Glutamatergic neuron (in vitro differentiated cells): ENCODE results near the gene BMP7. TPM values are rescaled to one million over a fixed set of nuclear protein-coding genes. Genes with fewer than 3 reads are reported as not detected.

ENCODE experiments used
- DNase-seq: peaks from one replicate; pipeline ENCODE4 v3.0.0; 2022
- H3K27ac Mint-ChIP-seq: one replicate; pipeline ENCODE4 v1.8.0; 2020; ENCODE audit warnings: mild to moderate bottlenecking, mixed read lengths, inconsistent platforms; ENCODE audit not compliant: unreplicated experiment
- H3K27me3 Mint-ChIP-seq: one replicate; pipeline ENCODE4 v1.8.0; 2020; ENCODE audit warnings: mild to moderate bottlenecking, moderate library complexity, mixed read lengths, inconsistent platforms; ENCODE audit not compliant: unreplicated experiment
- H3K36me3 Mint-ChIP-seq: one replicate; pipeline ENCODE4 v1.8.0; 2020; ENCODE audit warnings: mild to moderate bottlenecking, mixed read lengths, inconsistent platforms; ENCODE audit not compliant: unreplicated experiment
- H3K4me1 Mint-ChIP-seq: one replicate; pipeline ENCODE4 v1.8.0; 2020; ENCODE audit warnings: mild to moderate bottlenecking, low read depth, mixed read lengths, inconsistent platforms; ENCODE audit not compliant: unreplicated experiment
- H3K4me3 Mint-ChIP-seq: one replicate; pipeline ENCODE4 v1.8.0; 2020; ENCODE audit warnings: mild to moderate bottlenecking, mixed read lengths, inconsistent platforms; ENCODE audit not compliant: unreplicated experiment
- H3K9me3 Mint-ChIP-seq: one replicate; pipeline ENCODE4 v1.8.0; 2020; ENCODE audit warnings: mild to moderate bottlenecking, moderate library complexity, mixed read lengths, inconsistent platforms; ENCODE audit not compliant: unreplicated experiment
- total RNA-seq: library from RNA; stranded (reverse); fragmentation: NEBNext Ultra II Directional; extraction: Animal tissue kit (Norgen Biotek cat#: 25700); gene quantifications from one replicate; pipeline ENCODE4 v1.2.1, GENCODE V29; 2021; ENCODE audit not compliant: unreplicated experiment
- TF ChIP-seq, protein P1 (sequence below): fragments of 200-600 bp; sonication (generic); IDR thresholded peaks from one replicate; pipeline ENCODE4 v1.5.0; 2021; ENCODE audit not compliant: partially characterized antibody, unreplicated experiment

Gene BMP7
- total RNA-seq, 1 donor from 2014 or later = 8.7 TPM

GRCh38 chr20:57167971-57168701 lies 98.3 kb downstream of the BMP7 start:
- peak; percentile 35 for DNase-seq
- Mint-ChIP-seq H3K4me3 (no peak overlapping the region), H3K9me3 (peaks cover 11% of the 10 kb centered on the region), H3K36me3 (peaks cover 12% of the 10 kb centered on the region), H3K4me1 (peaks cover 6% of the 10 kb centered on the region), H3K27ac (no peak overlapping the region), H3K27me3 (peaks cover 5% of the 10 kb centered on the region)
- TF ChIP-seq, protein P1, sequence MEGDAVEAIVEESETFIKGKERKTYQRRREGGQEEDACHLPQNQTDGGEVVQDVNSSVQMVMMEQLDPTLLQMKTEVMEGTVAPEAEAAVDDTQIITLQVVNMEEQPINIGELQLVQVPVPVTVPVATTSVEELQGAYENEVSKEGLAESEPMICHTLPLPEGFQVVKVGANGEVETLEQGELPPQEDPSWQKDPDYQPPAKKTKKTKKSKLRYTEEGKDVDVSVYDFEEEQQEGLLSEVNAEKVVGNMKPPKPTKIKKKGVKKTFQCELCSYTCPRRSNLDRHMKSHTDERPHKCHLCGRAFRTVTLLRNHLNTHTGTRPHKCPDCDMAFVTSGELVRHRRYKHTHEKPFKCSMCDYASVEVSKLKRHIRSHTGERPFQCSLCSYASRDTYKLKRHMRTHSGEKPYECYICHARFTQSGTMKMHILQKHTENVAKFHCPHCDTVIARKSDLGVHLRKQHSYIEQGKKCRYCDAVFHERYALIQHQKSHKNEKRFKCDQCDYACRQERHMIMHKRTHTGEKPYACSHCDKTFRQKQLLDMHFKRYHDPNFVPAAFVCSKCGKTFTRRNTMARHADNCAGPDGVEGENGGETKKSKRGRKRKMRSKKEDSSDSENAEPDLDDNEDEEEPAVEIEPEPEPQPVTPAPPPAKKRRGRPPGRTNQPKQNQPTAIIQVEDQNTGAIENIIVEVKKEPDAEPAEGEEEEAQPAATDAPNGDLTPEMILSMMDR = no peak

DNA sequence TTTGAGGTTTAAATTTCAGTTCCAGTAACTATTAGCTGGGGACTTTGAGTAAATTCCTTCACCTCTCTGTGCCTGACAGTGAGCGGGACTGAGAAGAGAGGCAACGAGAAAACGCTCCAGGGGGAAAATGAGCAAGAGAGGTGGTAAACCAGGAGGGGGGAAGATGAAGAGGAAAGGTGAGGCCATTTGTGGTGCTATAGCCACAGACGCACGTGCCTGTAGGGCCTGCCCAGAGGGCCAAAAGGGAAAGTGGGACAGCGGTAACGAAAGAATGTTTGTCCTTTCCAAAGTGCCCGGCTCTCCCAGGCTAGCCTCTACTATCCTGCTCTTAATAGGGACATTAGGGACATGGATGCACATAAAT lies 99.2 kb downstream of the BMP7 start:
- TF ChIP-seq, protein P1 = no peak
- no peak for DNase-seq
- Mint-ChIP-seq H3K4me3 (no peak overlapping the region), H3K36me3 (peaks cover 12% of the 10 kb centered on the region), H3K4me1 (peaks cover 6% of the 10 kb centered on the region), H3K27ac (no peak overlapping the region), H3K27me3 (peaks cover 2% of the 10 kb centered on the region), H3K9me3 (peaks cover 11% of the 10 kb centered on the region)

DNA sequence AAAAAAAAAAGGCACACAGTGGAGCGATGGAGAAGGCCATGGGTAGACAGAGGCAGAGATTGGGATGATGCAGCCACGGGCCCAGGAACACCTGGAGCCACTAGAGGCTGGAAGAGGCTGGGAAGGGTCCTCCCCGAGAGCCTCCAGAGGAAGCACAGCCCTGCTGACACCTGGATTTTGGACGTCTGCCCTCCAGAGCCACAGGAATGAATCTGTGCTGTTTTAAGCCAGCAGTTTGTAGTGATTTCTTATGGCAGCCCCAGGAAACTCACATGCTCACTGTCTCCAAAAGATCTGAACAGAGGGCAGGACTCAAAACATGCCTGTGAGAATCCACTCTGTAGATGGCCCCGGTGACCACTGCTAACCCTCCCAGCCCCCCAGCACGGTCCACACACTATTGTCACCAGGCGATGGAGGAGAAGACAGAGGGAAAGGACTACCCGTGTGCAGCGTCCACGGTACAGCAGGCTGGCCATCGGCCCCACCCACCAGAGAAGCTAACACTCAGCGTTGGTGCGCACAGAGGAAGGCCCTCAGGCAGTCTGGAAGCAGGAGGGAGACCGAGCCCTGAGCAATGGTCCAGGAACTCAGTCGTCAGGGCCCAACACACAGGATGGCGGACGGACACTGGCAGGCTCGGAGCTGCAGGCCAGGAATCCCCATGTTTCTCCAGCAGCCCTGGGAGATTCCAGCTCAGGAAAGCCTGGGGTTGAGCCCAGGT lies 99.7 kb downstream of the BMP7 start:
- H3K36me3 Mint-ChIP-seq = peaks cover 12% of the 10 kb centered on the region
- peaks cover 6% of the 10 kb centered on the region for H3K4me1 Mint-ChIP-seq
- no peak for DNase-seq
- H3K27me3 Mint-ChIP-seq = peaks cover 2% of the 10 kb centered on the region
- H3K27ac Mint-ChIP-seq = no peak overlapping the region
- no peak overlapping the region for H3K4me3 Mint-ChIP-seq
- peaks cover 11% of the 10 kb centered on the region for H3K9me3 Mint-ChIP-seq
- TF ChIP-seq, protein P1 = no peak

DNA sequence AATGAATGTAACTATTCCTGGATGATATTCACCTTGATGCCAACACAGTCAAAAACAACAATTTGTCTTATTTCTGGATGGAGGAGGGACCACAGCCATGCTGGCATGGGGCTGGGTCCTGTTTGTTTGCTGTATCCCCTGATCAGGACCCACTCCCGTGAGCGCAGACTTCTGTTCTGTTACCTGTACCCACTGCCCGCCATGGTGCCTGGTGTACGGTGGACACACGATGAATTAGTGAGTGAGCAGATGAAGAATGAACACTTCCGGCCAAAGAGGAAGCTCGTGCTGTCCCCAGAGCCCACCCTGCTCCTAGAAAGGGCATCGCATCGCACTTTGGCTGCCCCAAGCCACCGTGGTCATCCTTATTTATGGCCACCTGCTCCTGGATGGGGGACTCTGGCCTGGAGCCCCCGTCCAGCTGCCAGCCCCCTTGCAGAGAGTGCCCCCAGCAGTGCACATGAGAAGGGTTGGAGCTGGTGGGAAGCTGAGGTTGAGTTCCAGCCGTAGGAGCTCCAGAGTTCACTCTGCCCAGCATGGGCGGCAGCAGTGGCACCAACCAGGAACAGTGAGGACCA lies 100.9 kb downstream of the BMP7 start:
- no peak overlapping the region for H3K27ac Mint-ChIP-seq
- no peak overlapping the region for H3K4me3 Mint-ChIP-seq
- peaks cover 12% of the 10 kb centered on the region for H3K36me3 Mint-ChIP-seq
- TF ChIP-seq, protein P1 = no peak
- H3K27me3 Mint-ChIP-seq = peaks cover 2% of the 10 kb centered on the region
- DNase-seq = no peak
- H3K4me1 Mint-ChIP-seq = peaks cover 6% of the 10 kb centered on the region
- H3K9me3 Mint-ChIP-seq = peaks cover 13% of the 10 kb centered on the region

DNA sequence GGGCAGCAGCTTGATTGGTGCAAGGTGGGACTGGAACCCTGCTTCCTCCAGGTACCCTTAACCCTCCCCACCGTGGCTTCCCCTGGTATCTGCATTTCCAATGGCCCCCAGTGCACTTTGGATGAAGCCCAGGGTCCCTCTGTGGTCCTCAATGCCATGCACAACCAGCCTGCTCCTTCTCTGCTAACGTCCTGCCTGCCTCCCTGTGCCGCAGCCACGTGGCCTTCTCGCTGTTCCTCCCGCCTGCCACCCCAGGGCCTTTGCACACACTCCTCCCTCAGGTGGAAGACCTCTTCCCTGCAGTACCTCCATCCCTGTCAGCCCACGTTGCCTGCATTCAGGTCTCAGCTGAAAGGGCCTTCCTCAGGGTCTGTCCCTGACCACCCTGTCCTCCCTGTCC lies 101.6 kb downstream of the BMP7 start:
- H3K4me1 Mint-ChIP-seq = peaks cover 6% of the 10 kb centered on the region
- no peak overlapping the region for H3K27ac Mint-ChIP-seq
- peaks cover 13% of the 10 kb centered on the region for H3K9me3 Mint-ChIP-seq
- no peak overlapping the region for H3K4me3 Mint-ChIP-seq
- peaks cover 12% of the 10 kb centered on the region for H3K36me3 Mint-ChIP-seq
- DNase-seq = no peak
- H3K27me3 Mint-ChIP-seq = peaks cover 2% of the 10 kb centered on the region
- TF ChIP-seq, protein P1 = no peak
